ENCODE results near the gene ZNF407. TPM values are rescaled to one million over a fixed set of nuclear protein-coding genes. Genes with fewer than 3 reads are reported as not detected.

ZNF407 gene
- total RNA-seq, 1 experiment from 2014 or later = 7.6 TPM

GRCh38 chr18:75054046-75054445 lies 456.4 kb downstream of the ZNF407 start:
- Histone ChIP-seq H3K27ac (ENCODE audit: low read depth, low read length) (no peak overlapping the region), H3K9ac (ENCODE audit: low read length) (no peak overlapping the region), H3K36me3 (ENCODE audit: control insufficient read depth in 1 of 2, insufficient read depth in 2 of 2, low read length in 2 of 2) (no peaks in the 10 kb centered on the region), H3K4me3 (replicated peaks in 1 of 2; ENCODE audit: low read depth in 1 of 2, low read length in 2 of 2) (no peak overlapping the region), H3K9me3 (ENCODE audit: control insufficient read depth in 1 of 2, insufficient read depth in 1 of 2, low read depth in 1 of 2, low read length in 2 of 2) (no peaks in the 10 kb centered on the region), H3K27me3 (ENCODE audit: insufficient read depth, low read length) (no peaks in the 10 kb centered on the region), H4K20me1 (ENCODE audit: insufficient read depth) (no peaks in the 10 kb centered on the region), H3K4me1 (ENCODE audit: control insufficient read depth in 1 of 2, insufficient read depth in 2 of 2, low read length in 2 of 2) (peaks cover 0 to 4% of the 10 kb centered on the region in 2 experiments; a peak in 1 of 4 replicates), H3K4me2 (ENCODE audit: low read length) (no peak overlapping the region), H3K79me2 (ENCODE audit: insufficient read depth, low read length) (no peaks in the 10 kb centered on the region), H3K9me2 (ENCODE audit: insufficient read depth) (no peaks in the 10 kb centered on the region), H2AFZ (ENCODE audit: low read depth, low read length, poor library complexity, severe bottlenecking) (no peak overlapping the region)
- intact Hi-C loops (cut with micrococcal nuclease) = no loop called here
- BruUV-seq (replicated peaks) = no TSS peak
- ChIA-PET CTCF (no interaction called here), RAD21 (ENCODE audit: low non-redundant PET in 1 of 2, low total read pairs in 2 of 2, uncharacterized antibody in 2 of 2, unreplicated experiment in 2 of 2) (no interaction called here), POLR2A (no interaction called here)
- ATAC-seq (no peak), DNase-seq (ENCODE audit: low read depth, low spot score) (no peak)
- TF ChIP-seq POLR2A (IDR thresholded peaks at IDR 0.05; ENCODE audit: borderline replicate concordance, extremely low read depth, insufficient read depth, insufficient read length) = no peak
- no peak for TF ChIP-seq ZFX (IDR thresholded peaks at IDR 0.05)
- TF ChIP-seq, protein P1, sequence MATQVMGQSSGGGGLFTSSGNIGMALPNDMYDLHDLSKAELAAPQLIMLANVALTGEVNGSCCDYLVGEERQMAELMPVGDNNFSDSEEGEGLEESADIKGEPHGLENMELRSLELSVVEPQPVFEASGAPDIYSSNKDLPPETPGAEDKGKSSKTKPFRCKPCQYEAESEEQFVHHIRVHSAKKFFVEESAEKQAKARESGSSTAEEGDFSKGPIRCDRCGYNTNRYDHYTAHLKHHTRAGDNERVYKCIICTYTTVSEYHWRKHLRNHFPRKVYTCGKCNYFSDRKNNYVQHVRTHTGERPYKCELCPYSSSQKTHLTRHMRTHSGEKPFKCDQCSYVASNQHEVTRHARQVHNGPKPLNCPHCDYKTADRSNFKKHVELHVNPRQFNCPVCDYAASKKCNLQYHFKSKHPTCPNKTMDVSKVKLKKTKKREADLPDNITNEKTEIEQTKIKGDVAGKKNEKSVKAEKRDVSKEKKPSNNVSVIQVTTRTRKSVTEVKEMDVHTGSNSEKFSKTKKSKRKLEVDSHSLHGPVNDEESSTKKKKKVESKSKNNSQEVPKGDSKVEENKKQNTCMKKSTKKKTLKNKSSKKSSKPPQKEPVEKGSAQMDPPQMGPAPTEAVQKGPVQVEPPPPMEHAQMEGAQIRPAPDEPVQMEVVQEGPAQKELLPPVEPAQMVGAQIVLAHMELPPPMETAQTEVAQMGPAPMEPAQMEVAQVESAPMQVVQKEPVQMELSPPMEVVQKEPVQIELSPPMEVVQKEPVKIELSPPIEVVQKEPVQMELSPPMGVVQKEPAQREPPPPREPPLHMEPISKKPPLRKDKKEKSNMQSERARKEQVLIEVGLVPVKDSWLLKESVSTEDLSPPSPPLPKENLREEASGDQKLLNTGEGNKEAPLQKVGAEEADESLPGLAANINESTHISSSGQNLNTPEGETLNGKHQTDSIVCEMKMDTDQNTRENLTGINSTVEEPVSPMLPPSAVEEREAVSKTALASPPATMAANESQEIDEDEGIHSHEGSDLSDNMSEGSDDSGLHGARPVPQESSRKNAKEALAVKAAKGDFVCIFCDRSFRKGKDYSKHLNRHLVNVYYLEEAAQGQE (IDR thresholded peaks at IDR 0.05; ENCODE audit: low read depth) = no peak
- TF ChIP-seq SP1 (IDR thresholded peaks at IDR 0.05; ENCODE audit: low read depth) = no peak
- TF ChIP-seq SRF (IDR thresholded peaks at IDR 0.05; ENCODE audit: low read depth) = no peak
- TF ChIP-seq EZH2phosphoT487 (IDR thresholded peaks at IDR 0.05; ENCODE audit: borderline replicate concordance) = no peak
- TF ChIP-seq ELF1 (IDR thresholded peaks at IDR 0.05; ENCODE audit: borderline replicate concordance, low read depth) = no peak
- no peak for TF ChIP-seq JUND (IDR thresholded peaks at IDR 0.05)
- no peak for TF ChIP-seq POLR2AphosphoS5 (IDR thresholded peaks at IDR 0.05; ENCODE audit: low read depth, low read length)
- no peak for TF ChIP-seq FOSL1 (IDR thresholded peaks at IDR 0.05; ENCODE audit: low read depth)
- TF ChIP-seq MAX (IDR thresholded peaks at IDR 0.05) = no peak
- no peak for TF ChIP-seq ATF3 (IDR thresholded peaks at IDR 0.05)
- TF ChIP-seq TCF7L2 (IDR thresholded peaks at IDR 0.05; ENCODE audit: borderline replicate concordance, extremely low read depth, insufficient read depth, insufficient read length) = no peak
- TF ChIP-seq EZH2 (IDR thresholded peaks at IDR 0.05) = no peak
